B cell (primary cell): Measurements from ENCODE around the gene PRIM2. TPM values are rescaled to one million over a fixed set of nuclear protein-coding genes. Genes with fewer than 3 reads are reported as not detected.
"Not testable (repeated sequence)": the region's sequence is repeated elsewhere in the genome, so short reads cannot be mapped to it uniquely, and the experiment has no call there.

ENCODE experiments used
- ATAC-seq: fragments of 200-7000 bp; cut with Tn5 transposase; one replicate; pipeline ENCODE4 v1.10.0; 2021; ENCODE audit warnings: low read depth, mild to moderate bottlenecking, moderate number of reproducible peaks, moderate library complexity
- CTCF ChIA-PET: fragments of 350-600 bp; sonication (Branson Sonifier 250); formaldehyde crosslinking; loops from one replicate; lab custom pipeline; 2021; ENCODE audit warnings: antibody characterized with exemption, inconsistent platforms; lab: Charles Lee
- POLR2A ChIA-PET: fragments of 350-600 bp; sonication (Branson Sonifier 250); formaldehyde crosslinking; loops from one replicate; lab custom pipeline; 2021; ENCODE audit warnings: antibody characterized with exemption; lab: Charles Lee
- DNase-seq: peaks from one replicate; pipeline ENCODE4 v3.0.0; 2013
- H2AFZ ChIP-seq: 2 replicates; pipeline ENCODE4 v1.6.1; 2012; ENCODE audit warnings: mild to moderate bottlenecking, low read depth, low read length; ENCODE audit not compliant: insufficient read depth, poor library complexity, severe bottlenecking
- H3K27ac ChIP-seq, 2 donors: 1 replicate in 1 of 2; 2 replicates in 1 of 2; pipeline ENCODE4 v1.5.1; 2012 to 2013; ENCODE audit warnings: low read length in 2 of 2, mild to moderate bottlenecking in 2 of 2, moderate library complexity in 1 of 2
- H3K27me3 ChIP-seq, 4 experiments: fragments of 200-600 bp in 1 of 4; sonication (generic) in 1 of 4; replicated peaks in 1 of 4; 1 replicate in 2 of 4; 2 replicates in 2 of 4; pipeline versions ENCODE4 v1.6.1 to v1.7.0; 2013 to 2016; ENCODE audit warnings: low read length in 3 of 4, mild to moderate bottlenecking in 2 of 4, mixed read lengths in 1 of 4, moderate library complexity in 1 of 4; ENCODE audit not compliant: insufficient read depth in 4 of 4, control insufficient read depth in 3 of 4; ENCODE audit errors: control extremely low read depth in 1 of 4
- H3K36me3 ChIP-seq, 2 experiments: replicated peaks in 1 of 2; 1 replicate in 1 of 2; 2 replicates in 1 of 2; pipeline versions ENCODE4 v1.6.1 to v1.7.1; 2013; ENCODE audit warnings: low read length in 1 of 2; ENCODE audit not compliant: insufficient read depth in 2 of 2, control insufficient read depth in 1 of 2; ENCODE audit errors: control extremely low read depth in 1 of 2, extremely low read depth in 1 of 2
- H3K4me1 ChIP-seq, 2 donors: fragments of 200-600 bp in 1 of 2; sonication (generic) in 1 of 2; 1 replicate in 1 of 2; 2 replicates in 1 of 2; pipeline versions ENCODE4 v1.5.1 to v1.6.1; 2013 to 2017; ENCODE audit warnings: low read length in 2 of 2; ENCODE audit not compliant: control insufficient read depth in 2 of 2, insufficient read depth in 2 of 2
- H3K4me2 ChIP-seq: replicated peaks from 2 replicates; pipeline ENCODE3; 2012; ENCODE audit warnings: mild to moderate bottlenecking, low read depth, low read length; ENCODE audit not compliant: poor library complexity, severe bottlenecking
- H3K4me3 ChIP-seq, 5 experiments: fragments of 200-600 bp in 1 of 5; sonication (generic) in 1 of 5; 1 replicate in 3 of 5; 2 replicates in 2 of 5; pipeline versions ENCODE4 v1.5.1 to v1.7.0; 2011 to 2016; ENCODE audit warnings: low read length in 4 of 5, mild to moderate bottlenecking in 4 of 5, low read depth in 2 of 5, control low read depth in 1 of 5, moderate library complexity in 1 of 5; ENCODE audit not compliant: insufficient read depth in 1 of 5; ENCODE audit errors: control extremely low read depth in 1 of 5, extremely low read depth in 1 of 5
- H3K79me2 ChIP-seq: fragments of 200-600 bp; sonication (generic); one replicate; pipeline ENCODE4 v1.6.0; 2016; ENCODE audit warnings: low read length; ENCODE audit not compliant: control insufficient read depth, insufficient read depth
- H3K9ac ChIP-seq: fragments of 200-600 bp; sonication (generic); 2 replicates; pipeline ENCODE4 v1.6.1; 2017; ENCODE audit warnings: mild to moderate bottlenecking, low read length, moderate library complexity
- H3K9me3 ChIP-seq, 3 donors: one replicate each; pipeline versions ENCODE4 v1.6.1 to v1.7.1; 2013; ENCODE audit warnings: low read length in 2 of 3; ENCODE audit not compliant: control insufficient read depth in 2 of 3, insufficient read depth in 1 of 3; ENCODE audit errors: control extremely low read depth in 1 of 3
- H4K20me1 ChIP-seq: 2 replicates; pipeline ENCODE4 v1.6.0; 2012; ENCODE audit warnings: mild to moderate bottlenecking, low read length; ENCODE audit not compliant: insufficient read depth, control insufficient read depth, poor library complexity, severe bottlenecking
- H3K27ac Mint-ChIP-seq: one replicate; pipeline ENCODE4 v1.8.0; 2021; ENCODE audit warnings: mixed read lengths
- H3K27me3 Mint-ChIP-seq: one replicate; pipeline ENCODE4 v1.8.0; 2021; ENCODE audit warnings: mixed read lengths
- H3K4me1 Mint-ChIP-seq: one replicate; pipeline ENCODE4 v1.8.0; 2021; ENCODE audit warnings: mixed read lengths
- H3K4me3 Mint-ChIP-seq: one replicate; pipeline ENCODE4 v1.8.0; 2021; ENCODE audit warnings: mixed read lengths
- H3K9me3 Mint-ChIP-seq: one replicate; pipeline ENCODE4 v1.8.0; 2022; ENCODE audit warnings: mixed read lengths; ENCODE audit not compliant: insufficient read depth
- WGBS: methylation state at CpG from one replicate; pipeline ENCODE4 v1.1.5; 2013; ENCODE audit warnings: missing lambda C conversion rate; ENCODE audit not compliant: insufficient coverage; 5-methylcytosine and 5-hydroxymethylcytosine counted together
- intact Hi-C: fragments of 100-400 bp; cut with micrococcal nuclease; formaldehyde crosslinking; loops from one replicate; pipeline ENCODE4 v1.10.0; 2022
- polyA plus RNA-seq: library from polyadenylated mRNA; depleted of rRNA; stranded (reverse); fragments of >200 nt; gene quantifications from 2 replicates; pipeline ENCODE4 v1.2.3, GENCODE V29; 2012
- total RNA-seq, 2 donors: library from RNA; stranded (reverse); fragments of 120-200 nt in 1 of 2; gene quantifications; 1 replicate in 1 of 2; 2 replicates in 1 of 2; pipeline versions ENCODE4 v1.2.3 to v1.2.4, GENCODE V29; 2013 to 2022

The PRIM2 gene
- total and polyA plus RNA-seq, 2 donors (not counting 1 experiment from before 2014, with no cell fraction given): 5.2 to 21.0 TPM

- H3K79me2 ChIP-seq, H3K9me3 ChIP-seq, POLR2A ChIA-PET, CTCF ChIA-PET, ATAC-seq, H3K9me3 Mint-ChIP-seq, H3K27ac ChIP-seq, H2AFZ ChIP-seq, H4K20me1 ChIP-seq, H3K36me3 ChIP-seq, DNase-seq, H3K4me3 ChIP-seq, intact Hi-C loops, H3K27ac Mint-ChIP-seq, H3K4me3 Mint-ChIP-seq, H3K27me3 Mint-ChIP-seq, H3K27me3 ChIP-seq, H3K4me1 Mint-ChIP-seq, H3K4me2 ChIP-seq, H3K9ac ChIP-seq, H3K4me1 ChIP-seq: not testable (repeated sequence)
- no CpG with 5 or more reads among the region's 1 CpG for WGBS
Measured at GRCh38 chr6:57471314-57471864, 154.0 kb downstream of the PRIM2 start.

GRCh38 chr6:57472861-57473362 is 155.5 kb downstream of the PRIM2 start:
- H4K20me1 ChIP-seq, H3K79me2 ChIP-seq, H3K9me3 Mint-ChIP-seq, H3K4me3 Mint-ChIP-seq, H3K36me3 ChIP-seq, H3K9me3 ChIP-seq, H2AFZ ChIP-seq, H3K4me1 Mint-ChIP-seq, CTCF ChIA-PET, H3K27me3 Mint-ChIP-seq, H3K27ac ChIP-seq, POLR2A ChIA-PET, DNase-seq, H3K4me2 ChIP-seq, intact Hi-C loops, H3K9ac ChIP-seq, H3K27ac Mint-ChIP-seq, H3K4me3 ChIP-seq, H3K27me3 ChIP-seq, ATAC-seq, H3K4me1 ChIP-seq: not testable (repeated sequence)
- 100% methylated on average over 1 of the region's 3 CpGs for WGBS

GRCh38 chr6:57474862-57475475 is 157.5 kb downstream of the PRIM2 start:
- H3K4me1 Mint-ChIP-seq, H3K9me3 ChIP-seq, DNase-seq, H3K27ac Mint-ChIP-seq, H3K4me3 ChIP-seq, H3K4me2 ChIP-seq, H3K27me3 Mint-ChIP-seq, H4K20me1 ChIP-seq, H3K27ac ChIP-seq, H3K4me1 ChIP-seq, CTCF ChIA-PET, ATAC-seq, H3K36me3 ChIP-seq, H3K9me3 Mint-ChIP-seq, H3K9ac ChIP-seq, POLR2A ChIA-PET, H3K27me3 ChIP-seq, H2AFZ ChIP-seq, intact Hi-C loops, H3K4me3 Mint-ChIP-seq, H3K79me2 ChIP-seq: not testable (repeated sequence)
- WGBS: no CpG with 5 or more reads among the region's 6 CpGs

- 100% methylated on average over 2 of the region's 2 CpGs for WGBS
- H2AFZ ChIP-seq, H3K9ac ChIP-seq, H3K4me1 Mint-ChIP-seq, CTCF ChIA-PET, H3K27ac ChIP-seq, H3K79me2 ChIP-seq, H4K20me1 ChIP-seq, H3K36me3 ChIP-seq, H3K9me3 Mint-ChIP-seq, H3K27me3 Mint-ChIP-seq, H3K27ac Mint-ChIP-seq, H3K4me3 ChIP-seq, H3K9me3 ChIP-seq, DNase-seq, H3K4me1 ChIP-seq, H3K27me3 ChIP-seq, intact Hi-C loops, H3K4me2 ChIP-seq, POLR2A ChIA-PET, ATAC-seq, H3K4me3 Mint-ChIP-seq: not testable (repeated sequence)
Measured at GRCh38 chr6:57475656-57476055, 158.2 kb downstream of the PRIM2 start.
